ENCODE results near the gene VWA3A. TPM values are rescaled to one million over a fixed set of nuclear protein-coding genes. Genes with fewer than 3 reads are reported as not detected.

The VWA3A gene
- total and polyA plus RNA-seq, 2 of the 4 experiments (the other 2 are of a cell fraction): not detected

DNA sequence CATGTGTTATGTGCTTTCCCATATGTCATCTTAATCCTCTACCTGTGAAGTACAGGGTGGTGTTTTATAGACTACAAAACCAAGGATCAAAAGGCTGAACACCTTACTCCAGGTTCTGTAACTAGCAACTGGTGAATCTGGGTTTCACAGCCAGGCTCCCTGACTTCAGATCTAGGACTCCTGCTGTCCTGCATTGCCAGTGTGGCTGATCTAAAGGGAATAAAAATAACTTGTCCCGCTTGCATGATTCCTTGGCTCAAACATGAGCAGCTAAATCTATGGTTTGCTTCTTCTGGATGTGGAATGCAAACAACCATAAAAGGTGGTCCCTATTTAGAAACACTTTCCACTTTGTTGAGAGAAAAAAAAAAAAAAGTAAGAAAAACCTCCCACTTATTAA is 3.7 kb upstream of the VWA3A start:
- Histone ChIP-seq H4K20me1 (ENCODE audit: insufficient read depth, low read length) (no peaks in the 10 kb centered on the region), H4K5ac (ENCODE audit: low read depth, low read length) (no peak overlapping the region), H2AFZ (replicated peaks; ENCODE audit: low read length, poor library complexity) (no peak overlapping the region), H2BK120ac (ENCODE audit: low read depth, low read length) (no peak overlapping the region), H3K56ac (ENCODE audit: extremely low read depth, insufficient read depth, low read length) (no peak overlapping the region), H3K9me1 (ENCODE audit: insufficient read depth, low read length) (no peaks in the 10 kb centered on the region; the same call in 1 of the 2 replicates), H3K23ac (ENCODE audit: low read depth, low read length) (no peak overlapping the region), H3K4ac (ENCODE audit: low read depth, low read length) (no peak overlapping the region), H2BK20ac (ENCODE audit: low read depth, low read length) (no peak overlapping the region), H3K9me3 (ENCODE audit: control insufficient read depth, insufficient read depth, low read length) (no peaks in the 10 kb centered on the region), H2AK5ac (ENCODE audit: low read depth, low read length) (no peak overlapping the region), H2AK9ac (replicated peaks; ENCODE audit: low read depth, low read length, poor library complexity) (no peak overlapping the region), H3K9ac (ENCODE audit: low read depth, low read length) (no peak overlapping the region), H3K14ac (replicated peaks; ENCODE audit: low read depth, low read length) (no peak overlapping the region), H3K36me3 (ENCODE audit: control insufficient read depth, insufficient read depth, low read length) (peaks cover 2% of the 10 kb centered on the region), H3K4me1 (ENCODE audit: control insufficient read depth, insufficient read depth, low read length) (peaks cover 7% of the 10 kb centered on the region), H3K79me1 (ENCODE audit: low read depth in 1 of 2, low read length in 2 of 2) (peaks cover 2 to 8% of the 10 kb centered on the region in 2 experiments; a peak in 3 of 4 replicates), H3K27me3 (ENCODE audit: control insufficient read depth, insufficient read depth, low read length) (0 out of 2 replicates have a peak, but pooled peaks cover 1% of the 10 kb centered on the region), H3K27ac (ENCODE audit: insufficient read depth, low read length) (no peak overlapping the region), H3K4me3 (ENCODE audit: insufficient read depth, low read depth, low read length) (no peak overlapping the region), H2BK15ac (ENCODE audit: low read depth, low read length) (no peak overlapping the region), H4K91ac (ENCODE audit: insufficient read depth, low read depth, low read length) (no peak overlapping the region), H3K4me2 (ENCODE audit: low read depth, low read length) (no peak overlapping the region), H4K8ac (ENCODE audit: low read depth in 2 of 2, low read length in 2 of 2) (no peak overlapping the region), H3K18ac (ENCODE audit: low read depth, low read length) (no peak overlapping the region), H2BK5ac (ENCODE audit: low read depth, low read length, poor library complexity, severe bottlenecking) (no peak overlapping the region)
- DNase-seq (no peak), ATAC-seq (ENCODE audit: low read depth) (no peak)
- dilution Hi-C loops (cut with HindIII; ENCODE audit: low sequenced_read_pairs, unreplicated experiment) (no loop called here), intact Hi-C loops (cut with micrococcal nuclease) (loop anchor here (10.0 kb wide), 1 partner anchor 206 kb away; the partner anchor contains the start of gene POLR3E), in situ Hi-C loops (cut with MboI; ENCODE audit: low sequenced_read_pairs) (no loop called here)
- TF ChIP-seq CEBPB (IDR thresholded peaks at IDR 0.05; ENCODE audit: low read depth, low read length) (no peak), RAD21 (IDR thresholded peaks at IDR 0.05; ENCODE audit: low read length) (no peak), RFX5 (IDR thresholded peaks at IDR 0.05; ENCODE audit: low read depth, low read length) (no peak), POLR2A (IDR thresholded peaks at IDR 0.05; ENCODE audit: low read depth, low read length) (no peak), ELK1 (IDR thresholded peaks at IDR 0.05; ENCODE audit: borderline replicate concordance, low read depth, low read length) (no peak), NFE2L2 (IDR thresholded peaks at IDR 0.05; ENCODE audit: low read depth, low read length) (no peak), SMC3 (IDR thresholded peaks at IDR 0.05; ENCODE audit: low read depth, low read length) (no peak), BHLHE40 (IDR thresholded peaks at IDR 0.05; ENCODE audit: low read depth, low read length) (no peak), CHD1 (IDR thresholded peaks at IDR 0.05; ENCODE audit: low read depth, low read length) (no peak), RCOR1 (IDR thresholded peaks at IDR 0.05; ENCODE audit: insufficient replicate concordance, low read length) (no peak), FOS (IDR thresholded peaks at IDR 0.05; ENCODE audit: low read depth, low read length) (no peak), MAFK (IDR thresholded peaks at IDR 0.05; ENCODE audit: low read depth, low read length) (no peak), MXI1 (IDR thresholded peaks at IDR 0.05; ENCODE audit: borderline replicate concordance, low read depth, low read length) (no peak), MAZ (IDR thresholded peaks at IDR 0.05; ENCODE audit: borderline replicate concordance, low read depth, low read length) (no peak)
- TF ChIP-seq, protein P1, sequence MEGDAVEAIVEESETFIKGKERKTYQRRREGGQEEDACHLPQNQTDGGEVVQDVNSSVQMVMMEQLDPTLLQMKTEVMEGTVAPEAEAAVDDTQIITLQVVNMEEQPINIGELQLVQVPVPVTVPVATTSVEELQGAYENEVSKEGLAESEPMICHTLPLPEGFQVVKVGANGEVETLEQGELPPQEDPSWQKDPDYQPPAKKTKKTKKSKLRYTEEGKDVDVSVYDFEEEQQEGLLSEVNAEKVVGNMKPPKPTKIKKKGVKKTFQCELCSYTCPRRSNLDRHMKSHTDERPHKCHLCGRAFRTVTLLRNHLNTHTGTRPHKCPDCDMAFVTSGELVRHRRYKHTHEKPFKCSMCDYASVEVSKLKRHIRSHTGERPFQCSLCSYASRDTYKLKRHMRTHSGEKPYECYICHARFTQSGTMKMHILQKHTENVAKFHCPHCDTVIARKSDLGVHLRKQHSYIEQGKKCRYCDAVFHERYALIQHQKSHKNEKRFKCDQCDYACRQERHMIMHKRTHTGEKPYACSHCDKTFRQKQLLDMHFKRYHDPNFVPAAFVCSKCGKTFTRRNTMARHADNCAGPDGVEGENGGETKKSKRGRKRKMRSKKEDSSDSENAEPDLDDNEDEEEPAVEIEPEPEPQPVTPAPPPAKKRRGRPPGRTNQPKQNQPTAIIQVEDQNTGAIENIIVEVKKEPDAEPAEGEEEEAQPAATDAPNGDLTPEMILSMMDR (conservative IDR thresholded peaks at IDR 0.05; ENCODE audit: low read depth, low read length): no peak
- TF ChIP-seq, protein P2, sequence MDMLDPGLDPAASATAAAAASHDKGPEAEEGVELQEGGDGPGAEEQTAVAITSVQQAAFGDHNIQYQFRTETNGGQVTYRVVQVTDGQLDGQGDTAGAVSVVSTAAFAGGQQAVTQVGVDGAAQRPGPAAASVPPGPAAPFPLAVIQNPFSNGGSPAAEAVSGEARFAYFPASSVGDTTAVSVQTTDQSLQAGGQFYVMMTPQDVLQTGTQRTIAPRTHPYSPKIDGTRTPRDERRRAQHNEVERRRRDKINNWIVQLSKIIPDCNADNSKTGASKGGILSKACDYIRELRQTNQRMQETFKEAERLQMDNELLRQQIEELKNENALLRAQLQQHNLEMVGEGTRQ (IDR thresholded peaks at IDR 0.05; ENCODE audit: low read depth, low read length): no peak
- BruUV-seq (replicated peaks): no TSS peak
- no CpG with 5 or more reads among the region's 1 CpG for WGBS, 2 experiments (ENCODE audit: extremely low coverage in 2 of 2, insufficient read length in 1 of 2)
- CTCF ChIA-PET: no interaction called here
- POLR2A ChIA-PET (ENCODE audit: unreplicated experiment): no interaction called here

Measured in IMR-90 (cell line).